ENCODE data around the gene MAST1.
"Not testable (repeated sequence)": the region's sequence is repeated elsewhere in the genome, so short reads cannot be mapped to it uniquely, and the experiment has no call there.

Gene MAST1

DNA sequence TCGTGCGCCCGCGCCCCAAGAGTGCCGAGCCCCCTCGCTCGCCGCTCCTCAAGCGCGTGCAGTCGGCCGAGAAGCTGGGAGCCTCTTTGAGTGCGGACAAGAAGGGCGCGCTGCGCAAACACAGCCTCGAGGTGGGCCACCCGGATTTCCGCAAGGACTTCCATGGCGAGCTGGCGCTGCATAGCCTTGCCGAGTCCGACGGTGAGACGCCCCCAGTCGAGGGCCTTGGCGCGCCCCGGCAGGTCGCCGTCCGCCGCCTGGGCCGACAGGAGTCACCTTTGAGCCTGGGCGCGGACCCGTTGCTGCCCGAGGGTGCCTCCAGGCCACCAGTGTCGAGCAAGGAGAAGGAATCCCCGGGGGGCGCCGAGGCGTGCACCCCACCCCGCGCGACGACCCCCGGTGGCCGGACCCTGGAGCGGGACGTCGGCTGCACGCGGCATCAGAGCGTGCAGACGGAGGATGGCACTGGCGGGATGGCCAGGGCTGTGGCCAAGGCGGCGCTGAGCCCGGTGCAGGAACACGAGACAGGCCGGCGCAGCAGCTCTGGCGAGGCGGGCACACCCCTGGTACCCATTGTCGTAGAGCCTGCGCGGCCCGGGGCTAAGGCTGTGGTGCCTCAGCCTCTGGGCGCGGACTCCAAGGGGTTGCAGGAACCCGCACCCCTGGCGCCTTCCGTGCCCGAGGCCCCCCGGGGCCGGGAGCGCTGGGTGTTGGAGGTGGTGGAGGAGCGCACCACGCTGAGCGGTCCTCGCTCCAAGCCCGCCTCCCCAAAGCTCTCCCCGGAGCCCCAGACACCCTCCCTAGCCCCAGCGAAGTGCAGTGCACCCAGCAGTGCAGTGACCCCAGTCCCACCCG is 35.8 kb downstream of the MAST1 start:
- no peak for DNase-seq

DNA sequence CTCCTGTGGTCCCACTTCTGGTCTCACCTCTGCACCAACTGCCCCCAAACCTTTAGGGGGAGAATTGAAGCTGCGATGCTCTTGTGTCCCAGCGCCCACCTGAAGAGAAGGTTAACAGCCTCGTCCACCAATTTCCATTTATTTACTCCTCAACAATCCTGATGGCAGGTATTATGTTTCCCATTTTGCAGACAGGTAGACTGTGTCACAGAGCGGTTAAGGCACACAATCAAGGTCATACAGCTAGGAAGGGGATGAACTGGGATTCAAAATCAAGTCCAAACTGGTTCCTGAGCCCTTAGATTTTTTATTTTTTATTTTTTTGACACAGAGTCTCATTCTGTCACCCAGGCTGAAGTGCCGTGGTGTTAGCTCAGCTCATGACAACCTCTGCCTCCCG is 36.8 kb downstream of the MAST1 start:
- no peak for DNase-seq

DNA sequence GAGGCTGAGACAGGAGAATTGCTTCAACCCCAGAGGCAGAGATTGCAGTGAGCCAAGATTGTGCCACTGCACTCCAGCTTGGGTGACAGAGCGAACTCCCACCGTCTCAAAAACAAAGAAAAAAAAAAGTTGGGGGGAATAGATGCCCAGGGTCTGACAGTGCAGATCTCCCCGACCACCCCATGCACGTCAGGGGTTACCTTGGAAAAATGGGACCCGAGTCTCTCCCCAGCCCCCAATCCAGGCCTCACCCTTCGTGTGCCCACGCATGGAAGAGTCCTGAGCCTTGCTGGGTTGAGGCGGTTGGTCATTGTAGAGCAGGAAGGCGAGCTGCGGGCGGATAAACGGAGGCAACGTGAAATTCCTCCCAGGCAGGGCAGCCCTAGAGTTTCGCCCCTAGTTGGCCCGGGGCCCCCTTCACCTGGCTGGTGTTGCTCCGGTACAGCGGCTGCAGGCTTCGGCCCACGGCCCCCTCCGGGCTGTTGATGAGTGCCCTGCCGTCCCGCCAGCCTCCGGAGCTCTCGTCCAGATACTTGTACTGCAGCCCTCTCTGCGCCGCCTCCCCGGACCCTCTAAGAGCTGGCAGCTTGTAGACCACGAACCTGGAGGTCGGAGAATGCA is 42.3 kb downstream of the MAST1 start:
- no peak for DNase-seq

- peak; percentile 85 for DNase-seq
These were observed 43.0 kb downstream of the MAST1 start, which contains the start of gene DNASE2 for GRCh38 chr19:12881172-12881808. Gene DNASE2 (minus strand): TSS chr19:12881449. CDS start chr19:12881375, 74 bp downstream.

DNA sequence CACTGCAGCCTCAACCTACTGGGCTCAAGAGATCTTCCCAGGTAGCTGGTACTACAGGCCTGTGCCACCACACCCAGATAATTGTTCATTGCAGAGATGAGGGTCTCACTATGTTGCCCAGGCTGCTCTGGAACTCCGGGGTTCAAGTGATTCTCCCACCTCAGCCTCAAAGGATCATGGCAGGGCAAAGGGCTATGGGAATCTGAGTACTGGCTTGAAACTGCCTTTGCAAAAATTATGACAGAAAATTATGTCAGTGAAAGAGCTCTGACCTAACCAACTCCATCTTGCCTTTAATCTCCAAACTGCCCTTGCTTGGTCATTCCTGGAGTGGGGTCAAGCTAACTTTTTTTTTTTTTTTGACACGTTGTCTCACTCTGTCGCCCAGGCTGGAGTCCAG is 44.3 kb downstream of the MAST1 start:
- no peak for DNase-seq

DNA sequence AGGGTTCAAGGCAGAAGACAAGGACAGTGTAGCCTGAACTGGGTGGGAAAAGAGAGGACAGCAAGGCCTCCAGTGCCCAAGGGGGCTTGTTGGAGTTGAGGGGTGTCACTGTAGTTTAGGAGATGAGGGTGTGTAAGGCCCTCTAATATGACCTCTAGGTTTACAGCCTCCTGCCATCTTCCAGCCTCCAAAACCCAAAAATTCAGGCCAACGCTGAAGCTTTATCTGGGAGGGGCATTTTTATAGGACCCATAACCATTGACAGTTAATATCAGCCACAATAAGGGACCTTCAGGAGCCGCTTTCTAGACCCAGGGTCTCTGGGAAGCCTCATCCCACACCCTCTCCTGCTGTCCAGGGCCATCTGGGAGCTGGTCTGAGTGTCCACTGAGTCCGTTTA is 45.9 kb downstream of the MAST1 start:
- DNase-seq: no peak

DNA sequence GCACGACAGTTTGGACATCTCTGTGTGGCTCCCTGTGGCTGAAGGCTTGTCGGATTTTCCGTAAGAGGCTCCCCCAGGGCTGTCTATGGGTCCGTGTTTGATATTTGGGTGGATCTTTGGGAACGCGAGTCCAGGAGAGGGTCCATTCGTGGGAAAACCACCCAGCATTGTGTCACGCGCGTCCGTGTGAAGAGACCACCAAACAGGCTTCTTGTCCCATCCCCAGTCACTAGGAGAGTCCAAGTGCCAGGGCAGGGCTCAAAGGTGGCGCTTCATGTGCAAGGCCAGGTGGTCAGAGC is 46.3 kb downstream of the MAST1 start:
- DNase-seq: no peak

DNA sequence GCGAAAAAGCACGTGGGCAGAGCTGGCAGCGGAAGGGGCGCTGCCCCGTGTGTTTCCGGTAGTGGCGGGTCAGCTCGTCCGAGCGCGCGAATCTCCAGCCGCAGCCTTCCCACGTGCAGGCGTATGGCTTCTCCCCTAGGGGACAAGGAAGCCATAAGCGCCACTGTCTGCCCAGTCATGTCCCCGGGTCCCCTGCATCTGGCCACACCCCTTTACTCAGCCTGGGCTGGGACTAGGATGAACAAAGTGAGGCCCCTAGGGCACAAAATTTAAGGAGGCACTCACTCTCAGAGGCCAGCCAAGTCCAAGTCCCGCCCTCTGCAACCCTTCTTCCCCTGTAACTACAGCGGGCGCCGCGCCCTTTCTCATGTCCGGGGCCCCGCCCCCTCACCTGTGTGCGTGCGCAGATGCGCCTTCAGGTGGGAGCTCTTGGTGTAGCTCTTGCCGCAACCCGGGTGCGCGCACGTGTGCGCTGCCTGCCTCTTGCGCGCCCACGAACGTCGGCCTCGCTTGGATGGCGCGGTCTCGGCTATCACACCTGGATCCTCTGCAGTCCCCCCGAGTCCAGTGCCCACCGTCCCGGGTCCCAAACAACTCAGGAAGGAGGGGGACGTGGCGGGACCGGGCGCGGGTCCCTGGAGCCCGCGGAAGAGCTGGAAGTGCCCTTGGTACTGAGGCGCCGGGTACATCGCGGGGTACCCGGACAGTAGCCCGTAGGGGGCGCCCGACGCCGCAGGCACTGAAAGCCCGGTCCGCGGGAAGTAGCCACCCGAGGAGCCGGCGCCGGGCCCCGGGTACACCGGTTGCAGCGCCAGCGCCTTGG is 46.8 kb downstream of the MAST1 start:
- DNase-seq: peak; percentile 87

GRCh38 chr19:12885749-12886650 is 47.7 kb downstream of the MAST1 start:
- DNase-seq: no peak

- no peak for DNase-seq
These were observed 48.3 kb downstream of the MAST1 start for GRCh38 chr19:12886651-12886968.

DNA sequence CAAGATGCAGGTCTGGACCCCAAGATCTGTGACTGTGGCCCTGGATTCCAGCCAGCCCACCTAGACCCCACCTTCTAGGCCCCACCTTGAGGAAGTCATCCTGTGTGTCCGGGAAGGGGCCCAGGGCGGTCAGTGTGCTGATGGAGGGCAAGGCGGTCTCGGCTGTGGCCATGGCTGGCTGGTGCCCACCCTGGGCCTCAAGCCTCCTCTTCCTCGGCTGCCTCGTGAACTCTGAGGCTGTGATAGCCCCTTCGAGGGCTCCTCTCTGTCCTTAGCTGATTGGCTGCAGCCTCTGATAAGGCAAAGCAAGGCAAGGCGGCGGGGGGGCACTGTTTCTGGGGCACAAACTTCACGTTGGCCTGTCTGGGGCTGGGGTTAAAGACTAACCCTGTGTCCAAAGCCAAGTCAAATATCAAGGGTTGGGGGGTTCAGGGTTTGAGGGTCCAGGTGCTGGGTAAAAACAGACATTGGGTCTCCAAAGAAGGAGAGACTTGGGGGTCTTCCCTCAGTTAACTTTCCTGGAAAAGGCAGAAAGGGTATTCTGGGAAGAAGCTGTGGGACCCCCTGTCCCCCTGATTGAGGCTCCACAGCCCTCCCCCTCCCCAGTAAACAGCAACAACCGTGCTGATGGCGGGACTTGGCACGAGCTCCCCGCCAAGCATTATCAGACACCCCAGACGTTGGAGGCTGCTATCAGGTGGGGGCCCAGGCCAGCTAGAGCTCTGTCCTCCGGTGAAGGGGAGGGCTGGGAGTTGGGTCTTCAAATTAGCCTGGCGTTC is 48.8 kb downstream of the MAST1 start, which contains the start of gene KLF1:
TSS of gene KLF1 (minus strand) at position 233 of the 779 bp plus-strand sequence. CDS start at position 172, 61 bp downstream.
- DNase-seq: no peak

GRCh38 chr19:12888006-12888603 is 49.8 kb downstream of the MAST1 start:
- no peak for DNase-seq

GRCh38 chr19:12890299-12890786 is 52.0 kb downstream of the MAST1 start:
- DNase-seq: not testable (repeated sequence)

DNA sequence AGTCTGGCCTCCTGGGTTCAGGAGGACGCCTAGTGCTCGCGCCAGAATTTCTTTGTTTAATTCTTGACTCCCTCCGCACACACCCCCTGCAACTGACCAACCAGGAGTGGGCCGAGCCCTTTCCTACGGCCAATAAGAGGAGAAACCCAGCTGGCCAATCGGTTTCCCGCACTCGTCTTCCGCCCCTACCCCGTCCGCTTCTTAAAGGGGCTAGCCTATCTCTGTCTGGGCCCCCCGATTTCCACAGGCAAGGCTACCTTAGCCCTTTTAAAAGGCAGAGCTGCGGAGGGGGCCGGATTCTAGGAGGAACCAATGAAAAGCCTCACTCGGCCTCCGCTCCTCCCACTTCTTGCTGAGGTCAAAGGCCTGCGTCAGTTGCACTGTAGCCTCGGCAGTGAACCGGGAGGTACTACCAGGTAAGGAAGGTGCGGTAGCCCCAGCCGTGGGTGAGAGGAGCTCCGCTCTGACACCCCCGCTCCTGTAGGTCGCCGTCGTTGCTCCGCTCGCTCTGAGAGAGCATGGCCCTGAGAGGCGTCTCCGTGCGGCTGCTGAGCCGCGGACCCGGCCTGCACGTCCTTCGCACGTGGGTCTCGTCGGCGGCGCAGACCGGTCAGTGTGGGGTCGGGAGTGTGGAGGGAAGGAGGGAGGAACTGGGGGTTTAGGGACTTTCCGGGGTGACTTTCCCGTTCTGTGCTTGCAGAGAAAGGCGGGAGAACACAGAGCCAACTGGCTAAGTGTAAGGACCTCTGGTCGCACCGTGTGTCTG is 52.7 kb downstream of the MAST1 start, which contains the start of gene GCDH:
TSS of gene GCDH (plus strand) at position 374 of the 766 bp plus-strand sequence. CDS start at position 519, 145 bp downstream.
- DNase-seq: peak; percentile 95

- DNase-seq: no peak
These were observed 53.3 kb downstream of the MAST1 start for GRCh38 chr19:12891553-12892021.

GRCh38 chr19:12893582-12893981 is 55.3 kb downstream of the MAST1 start:
- DNase-seq: no peak

DNA sequence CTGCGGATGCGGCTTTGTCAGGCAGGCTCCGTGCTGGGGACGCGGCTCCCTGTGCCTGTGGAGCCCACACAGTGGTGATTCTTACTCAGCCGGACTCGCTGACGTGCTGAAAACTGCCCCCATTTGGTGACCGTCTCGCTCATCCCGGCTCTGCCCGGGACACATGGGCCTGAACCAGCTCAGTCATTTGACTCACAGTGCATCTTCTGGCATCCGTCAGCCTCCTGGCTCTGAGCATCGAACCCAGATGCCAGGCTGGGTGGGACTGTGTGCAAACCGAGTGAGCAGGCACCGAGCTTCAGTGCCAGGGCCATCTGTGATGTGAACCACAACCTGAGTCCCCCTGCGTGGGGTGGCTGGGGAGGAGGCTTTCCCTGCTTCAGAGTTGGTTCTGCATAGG is 58.1 kb downstream of the MAST1 start:
- no peak for DNase-seq

DNA sequence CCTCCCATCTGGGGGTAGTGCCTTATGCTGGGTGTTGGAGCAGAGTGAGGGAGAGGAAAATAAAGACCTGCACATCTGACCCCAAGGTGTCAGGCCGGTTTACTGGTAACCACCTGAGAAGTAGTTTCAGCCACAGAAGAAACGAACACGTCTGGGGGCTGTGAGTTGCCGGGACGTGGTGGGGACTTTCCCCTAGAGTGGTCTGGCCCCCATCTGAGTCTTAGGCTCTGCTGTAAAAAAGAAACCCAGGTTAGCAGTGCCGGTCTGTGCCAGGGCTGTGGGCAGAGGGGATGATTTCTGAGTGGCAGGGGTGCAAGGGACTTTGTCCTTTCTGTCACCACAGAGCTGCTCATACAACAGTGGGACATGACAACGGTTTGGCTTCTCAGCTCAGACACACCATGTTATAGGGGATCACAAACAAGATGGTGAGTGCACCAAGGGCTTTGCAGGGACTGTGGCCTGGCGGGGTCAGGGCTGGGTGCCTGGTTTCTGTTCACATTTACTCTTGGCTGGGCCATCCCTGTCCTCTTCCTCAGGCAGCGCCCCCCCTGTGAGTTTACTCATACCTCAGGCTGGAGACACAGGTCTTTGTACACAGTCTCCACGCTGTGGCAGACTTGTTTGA is 61.7 kb downstream of the MAST1 start:
- no peak for DNase-seq

- DNase-seq: no peak
These were observed 68.9 kb downstream of the MAST1 start for GRCh38 chr19:12907166-12907565.
